ENCODE data around the gene ATP2B2.

ATP2B2 gene

GRCh38 chr3:10352146-10352911, 153.1 kb downstream of the ATP2B2 start:
- no peak overlapping the region for H3K9ac ChIP-seq (ENCODE audit: low read depth, low read length, poor library complexity, severe bottlenecking)
- no peaks in the 10 kb centered on the region for H4K20me1 ChIP-seq (ENCODE audit: insufficient read depth, low read length, poor library complexity, severe bottlenecking)
- no peaks in the 10 kb centered on the region for H3K9me2 ChIP-seq (replicated peaks; ENCODE audit: low read depth, low read length)
- H3F3A ChIP-seq (ENCODE audit: low read depth), result no peaks in the 10 kb centered on the region
- no peak overlapping the region for H2AFZ ChIP-seq (ENCODE audit: low read length)
- no peaks in the 10 kb centered on the region for H3K27me3 ChIP-seq (ENCODE audit: insufficient read depth, low read length, poor library complexity, severe bottlenecking)
- TF ChIP-seq EZH2phosphoT487 (IDR thresholded peaks at IDR 0.05; ENCODE audit: borderline replicate concordance) (no peak), CTCF (conservative IDR thresholded peaks at IDR 0.05; ENCODE audit: low read length) (no peak)
- peaks cover 5% of the 10 kb centered on the region for H3K4me1 ChIP-seq (ENCODE audit: insufficient read depth, low read length, poor library complexity, severe bottlenecking)
- no peaks in the 10 kb centered on the region for H3K9me3 ChIP-seq (ENCODE audit: insufficient read depth, low read depth, low read length)
- no peaks in the 10 kb centered on the region for H3K36me3 ChIP-seq (ENCODE audit: insufficient read depth, low read length)
- no peak overlapping the region for H3K4me2 ChIP-seq (ENCODE audit: low read depth, low read length, poor library complexity, severe bottlenecking)
- H3K79me2 ChIP-seq (ENCODE audit: insufficient read depth, low read length), result no peaks in the 10 kb centered on the region
- H3K4me3 ChIP-seq (ENCODE audit: low read length, poor library complexity, severe bottlenecking), result no peak overlapping the region

GRCh38 chr3:10351013-10351735, 154.2 kb downstream of the ATP2B2 start:
- H3F3A ChIP-seq (ENCODE audit: low read depth), result no peaks in the 10 kb centered on the region
- H2AFZ ChIP-seq (ENCODE audit: low read length), result no peak overlapping the region
- no peak overlapping the region for H3K4me3 ChIP-seq (ENCODE audit: low read length, poor library complexity, severe bottlenecking)
- no peaks in the 10 kb centered on the region for H3K79me2 ChIP-seq (ENCODE audit: insufficient read depth, low read length)
- peaks cover 4% of the 10 kb centered on the region for H3K4me1 ChIP-seq (ENCODE audit: insufficient read depth, low read length, poor library complexity, severe bottlenecking)
- H3K9ac ChIP-seq (ENCODE audit: low read depth, low read length, poor library complexity, severe bottlenecking), result no peak overlapping the region
- H3K4me2 ChIP-seq (ENCODE audit: low read depth, low read length, poor library complexity, severe bottlenecking), result no peak overlapping the region
- no peaks in the 10 kb centered on the region for H3K9me2 ChIP-seq (replicated peaks; ENCODE audit: low read depth, low read length)
- no peaks in the 10 kb centered on the region for H3K27me3 ChIP-seq (ENCODE audit: insufficient read depth, low read length, poor library complexity, severe bottlenecking)
- TF ChIP-seq EZH2phosphoT487 (IDR thresholded peaks at IDR 0.05; ENCODE audit: borderline replicate concordance) (no peak), CTCF (conservative IDR thresholded peaks at IDR 0.05; ENCODE audit: low read length) (no peak)
- H3K9me3 ChIP-seq (ENCODE audit: insufficient read depth, low read depth, low read length), result no peaks in the 10 kb centered on the region
- no peaks in the 10 kb centered on the region for H4K20me1 ChIP-seq (ENCODE audit: insufficient read depth, low read length, poor library complexity, severe bottlenecking)
- no peaks in the 10 kb centered on the region for H3K36me3 ChIP-seq (ENCODE audit: insufficient read depth, low read length)

GRCh38 chr3:10350324-10350985, 154.9 kb downstream of the ATP2B2 start:
- Histone ChIP-seq H3K4me3 (ENCODE audit: low read length, poor library complexity, severe bottlenecking) (no peak overlapping the region), H3K9me3 (ENCODE audit: insufficient read depth, low read depth, low read length) (no peaks in the 10 kb centered on the region), H3K9me2 (replicated peaks; ENCODE audit: low read depth, low read length) (no peaks in the 10 kb centered on the region), H3K4me2 (ENCODE audit: low read depth, low read length, poor library complexity, severe bottlenecking) (no peak overlapping the region), H3K9ac (ENCODE audit: low read depth, low read length, poor library complexity, severe bottlenecking) (no peak overlapping the region), H3K4me1 (ENCODE audit: insufficient read depth, low read length, poor library complexity, severe bottlenecking) (peaks cover 4% of the 10 kb centered on the region), H3K36me3 (ENCODE audit: insufficient read depth, low read length) (no peaks in the 10 kb centered on the region), H3K27me3 (ENCODE audit: insufficient read depth, low read length, poor library complexity, severe bottlenecking) (no peaks in the 10 kb centered on the region), H2AFZ (ENCODE audit: low read length) (no peak overlapping the region), H4K20me1 (ENCODE audit: insufficient read depth, low read length, poor library complexity, severe bottlenecking) (no peaks in the 10 kb centered on the region), H3F3A (ENCODE audit: low read depth) (no peaks in the 10 kb centered on the region), H3K79me2 (ENCODE audit: insufficient read depth, low read length) (no peaks in the 10 kb centered on the region)
- no peak for TF ChIP-seq EZH2phosphoT487 (IDR thresholded peaks at IDR 0.05; ENCODE audit: borderline replicate concordance)
- no peak for TF ChIP-seq CTCF (conservative IDR thresholded peaks at IDR 0.05; ENCODE audit: low read length)

All from Loucy (cell line).